Ishikawa (cell line): Measurements from ENCODE around the gene TRIM62.

Experiments
- EGR1 ChIP-seq: IDR thresholded peaks from 2 replicates; pipeline ENCODE4 v1.6.1; 2012
- YY1 ChIP-seq: IDR thresholded peaks from 2 replicates; pipeline ENCODE4 v1.6.1; 2012; ENCODE audit warnings: low read depth

GRCh38 chr1:33152685-33153432 is 29.0 kb downstream of the TRIM62 start:
- TF ChIP-seq YY1 (no peak), EGR1 (no peak)
